OCI-M2 (cell line): ENCODE results near the gene ME3.

Experiments
- DNase-seq: peaks from one replicate; lab custom pipeline; 2025; ENCODE audit not compliant: unreplicated experiment; lab: John Stamatoyannopoulos, UW

Gene ME3

DNA sequence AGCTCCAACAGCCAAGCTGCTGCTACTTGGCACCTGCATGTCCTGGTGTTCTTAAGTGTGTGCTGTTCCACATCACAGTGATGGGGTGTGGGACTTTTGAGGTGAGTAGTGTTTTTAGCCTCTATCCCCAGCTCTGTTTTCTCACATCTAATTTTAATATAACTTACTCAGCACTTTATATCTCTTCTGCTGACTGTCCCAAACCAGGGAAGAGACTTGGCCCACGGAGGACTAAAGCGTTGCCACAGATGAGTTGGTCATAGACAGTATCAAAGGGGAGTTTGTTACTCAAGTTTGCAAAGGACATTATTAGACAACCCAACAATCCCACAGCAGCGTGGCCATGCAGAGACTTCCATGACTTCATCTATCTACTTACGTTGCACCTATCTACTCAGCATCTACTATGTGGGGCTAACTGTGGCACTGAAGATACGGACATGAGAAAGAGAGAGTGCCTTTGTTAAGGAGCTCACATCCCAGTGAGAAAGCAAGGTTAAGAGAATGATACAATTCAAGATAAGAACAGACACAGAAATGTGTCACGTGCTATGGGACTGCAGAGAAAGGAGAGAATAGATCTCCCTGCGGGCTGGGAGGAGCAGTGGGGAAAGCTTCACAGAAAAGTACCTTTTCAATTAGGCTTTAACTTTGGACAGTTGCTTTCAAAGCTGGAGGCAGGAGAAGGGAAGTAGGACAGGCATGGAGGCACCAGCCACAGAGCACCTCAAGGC lies 82.4 kb downstream of the ME3 start:
- no peak for DNase-seq

DNA sequence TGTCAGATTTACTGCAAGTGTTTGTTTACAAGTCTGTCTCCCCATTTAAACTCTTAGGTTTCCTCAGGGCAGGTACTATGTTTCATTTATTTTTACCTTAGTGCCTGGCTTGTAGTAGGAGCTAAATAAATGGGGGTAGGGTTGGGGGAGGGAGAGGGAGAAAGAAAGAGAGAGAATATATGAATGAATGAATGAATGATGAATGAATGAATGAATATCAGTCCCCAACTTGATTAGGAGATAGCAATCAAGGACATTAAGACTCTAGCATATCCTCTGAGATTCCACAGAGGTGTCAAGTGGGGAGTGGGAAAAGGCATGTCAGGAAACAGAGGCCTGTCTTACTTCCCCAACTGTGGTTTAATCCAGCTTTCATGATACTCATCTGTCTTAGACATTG lies 83.2 kb downstream of the ME3 start:
- DNase-seq = no peak

DNA sequence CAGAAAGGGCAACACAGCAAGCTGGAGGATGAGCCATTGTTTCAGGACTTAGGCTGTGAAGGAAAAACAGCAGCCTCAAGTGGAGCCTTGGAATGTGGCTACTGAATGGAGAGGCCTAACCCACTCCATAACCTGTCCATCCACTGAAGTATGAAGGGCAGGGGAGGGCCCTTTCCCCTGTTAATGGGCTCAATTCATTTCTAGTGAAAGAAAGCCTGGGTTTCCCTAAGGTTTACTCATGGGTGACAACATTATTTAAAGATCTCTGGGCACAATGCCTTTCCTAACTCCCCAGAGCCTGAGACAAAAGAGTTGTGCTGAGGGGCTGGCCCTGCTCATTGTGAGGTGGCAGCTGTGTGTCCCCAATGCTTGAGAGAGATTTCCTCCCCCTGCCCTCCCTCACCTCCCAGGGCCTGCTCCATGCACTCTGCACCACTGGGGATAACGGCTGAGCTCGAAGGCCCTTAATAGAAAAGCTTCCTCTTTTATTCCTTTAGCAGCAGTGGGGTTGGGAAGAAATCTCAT lies 83.8 kb downstream of the ME3 start:
- DNase-seq = no peak

DNA sequence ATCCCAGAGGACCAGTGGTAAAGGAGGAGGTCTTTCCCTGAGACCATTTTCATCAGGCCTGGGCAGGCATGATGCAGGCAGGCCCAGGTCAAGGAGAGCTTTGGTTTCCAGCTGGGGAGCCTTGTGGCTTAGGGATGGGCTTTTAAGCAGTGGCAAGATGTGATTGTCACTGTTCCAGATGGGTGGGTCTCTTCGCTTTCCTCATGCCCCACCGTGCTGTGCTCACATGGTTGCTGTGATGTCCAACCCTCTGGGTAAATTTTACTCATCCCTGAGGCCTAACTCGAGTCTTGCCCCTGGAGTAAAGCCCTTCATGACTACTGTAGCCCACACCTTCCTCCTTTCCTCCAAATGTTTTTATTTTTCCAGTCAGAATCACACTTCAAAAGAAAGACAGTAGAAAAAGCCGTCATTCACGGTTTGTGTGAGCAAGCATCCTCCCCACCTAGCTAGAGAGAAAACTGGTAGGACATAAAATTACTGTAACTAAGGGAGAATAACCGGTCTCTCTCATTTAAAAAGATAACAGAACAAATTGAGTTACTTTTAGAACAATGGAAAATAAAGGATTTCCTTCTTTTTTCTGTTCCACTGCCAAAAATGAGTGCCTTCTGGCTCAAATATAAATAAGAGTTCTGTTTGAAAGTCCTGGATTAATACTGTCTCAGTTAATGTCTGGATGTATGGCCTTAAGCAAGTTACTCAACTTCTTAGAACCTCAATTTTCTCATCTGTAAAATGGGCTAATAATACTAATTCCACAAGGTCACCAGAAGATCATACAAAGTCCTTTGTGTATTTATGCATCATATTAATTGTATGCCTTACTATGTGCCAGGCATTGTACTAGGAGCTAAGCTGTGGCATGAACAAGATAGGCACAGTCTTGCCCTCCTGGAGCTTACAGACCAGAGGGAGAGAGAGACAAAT lies 84.9 kb downstream of the ME3 start:
- DNase-seq = no peak

DNA sequence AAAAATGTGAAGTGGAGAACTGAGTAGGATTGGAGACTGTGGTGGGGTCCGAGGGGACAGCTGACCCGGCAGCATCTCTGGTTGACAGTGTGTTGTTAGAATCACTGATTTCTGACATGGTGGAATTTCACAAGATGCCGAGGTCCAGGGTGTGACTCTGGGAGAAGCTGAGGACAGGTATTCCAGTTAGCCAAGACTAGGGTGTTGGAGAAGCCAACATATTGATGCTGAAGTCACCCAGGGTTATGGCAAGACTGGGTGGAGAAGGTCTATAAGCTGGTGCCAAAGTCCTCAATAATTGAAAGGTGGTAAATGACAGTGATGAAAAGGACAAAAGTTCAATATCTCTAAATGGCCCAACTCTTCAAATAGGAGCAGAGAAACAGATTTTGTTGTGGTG lies 86.1 kb downstream of the ME3 start:
- DNase-seq = no peak

DNA sequence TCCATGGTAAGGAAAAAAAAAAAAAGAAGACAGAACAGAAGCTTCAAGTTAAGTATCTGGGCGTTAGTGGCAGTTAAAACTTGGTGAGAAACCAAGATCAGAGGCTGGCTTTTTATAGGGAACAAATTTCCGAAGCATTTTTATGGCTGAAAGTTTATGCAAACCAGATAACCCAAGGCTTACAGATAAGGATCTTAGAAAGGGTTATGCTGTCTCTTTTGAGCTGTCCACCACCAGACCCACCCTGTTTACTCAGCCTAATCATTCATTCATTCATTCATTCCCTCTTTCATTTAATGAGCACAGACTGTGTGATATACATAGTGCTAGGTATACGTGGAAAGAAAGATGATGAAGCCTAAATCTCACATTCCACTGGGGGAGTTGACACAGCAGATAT lies 89.5 kb downstream of the ME3 start:
- DNase-seq = no peak

DNA sequence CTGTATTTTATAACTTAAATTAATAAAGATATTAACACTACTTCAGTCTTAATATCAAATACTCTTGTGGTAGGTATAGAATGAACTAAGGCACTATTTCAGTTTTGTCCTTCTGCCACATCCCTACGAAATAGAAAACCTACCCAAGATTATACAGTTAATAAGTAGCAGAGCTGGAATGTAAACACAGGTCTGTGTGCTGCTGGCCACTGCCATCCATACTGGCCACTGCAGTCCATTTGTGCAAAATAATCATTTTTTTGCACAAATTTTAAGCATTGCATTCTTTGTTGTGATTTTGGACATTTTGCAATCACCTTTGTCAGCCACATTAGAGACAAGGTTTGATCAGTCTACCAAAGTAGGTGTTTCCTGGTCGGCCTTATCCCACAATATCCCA lies 91.9 kb downstream of the ME3 start:
- DNase-seq = no peak

DNA sequence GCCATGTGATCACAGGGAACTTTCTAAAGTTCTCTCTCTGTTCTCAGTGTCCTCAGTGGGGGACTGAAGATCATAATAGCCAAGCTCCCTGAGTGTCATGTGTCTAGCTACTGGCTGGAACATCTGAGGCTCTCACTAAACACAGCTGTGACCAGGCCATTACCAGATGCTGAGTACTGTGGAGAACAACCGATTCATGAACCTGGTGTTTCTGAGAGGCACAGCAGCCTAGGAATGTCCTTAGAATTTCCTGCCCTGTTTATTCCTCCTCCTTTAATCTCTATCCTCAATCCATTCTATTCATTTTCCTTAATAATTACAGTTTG lies 93.0 kb downstream of the ME3 start:
- DNase-seq = no peak

DNA sequence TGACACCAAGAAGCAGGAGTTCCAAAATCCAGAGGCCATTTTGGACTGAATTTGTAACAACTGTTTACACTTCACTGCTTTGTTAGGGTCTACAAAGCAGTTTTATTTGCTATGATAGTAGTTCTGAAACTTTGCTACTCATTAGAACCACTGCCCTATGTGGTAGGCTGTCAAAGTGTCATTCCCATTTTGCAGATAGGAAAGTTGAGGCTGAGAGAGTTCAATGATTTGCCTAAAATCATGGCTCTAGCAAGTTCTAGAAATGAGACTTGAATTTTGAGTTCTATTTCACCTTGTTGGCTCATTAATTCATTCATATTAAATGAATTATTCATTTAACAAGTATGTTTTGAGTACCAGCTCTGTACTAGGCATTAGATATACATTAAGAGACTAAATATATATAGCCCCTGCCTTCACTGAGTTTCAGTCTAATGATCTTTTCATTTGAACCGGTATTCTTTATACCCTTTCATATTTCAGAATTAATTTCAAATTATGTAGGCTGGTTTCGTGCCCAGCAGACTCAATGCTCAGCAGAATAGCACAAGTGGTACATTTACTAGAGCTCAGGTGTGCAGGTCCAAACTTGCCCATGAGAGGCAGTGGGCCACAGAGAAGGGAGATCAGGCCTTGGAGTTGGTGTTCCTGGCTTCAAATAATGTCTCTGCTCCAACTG lies 93.5 kb downstream of the ME3 start:
- DNase-seq = no peak

DNA sequence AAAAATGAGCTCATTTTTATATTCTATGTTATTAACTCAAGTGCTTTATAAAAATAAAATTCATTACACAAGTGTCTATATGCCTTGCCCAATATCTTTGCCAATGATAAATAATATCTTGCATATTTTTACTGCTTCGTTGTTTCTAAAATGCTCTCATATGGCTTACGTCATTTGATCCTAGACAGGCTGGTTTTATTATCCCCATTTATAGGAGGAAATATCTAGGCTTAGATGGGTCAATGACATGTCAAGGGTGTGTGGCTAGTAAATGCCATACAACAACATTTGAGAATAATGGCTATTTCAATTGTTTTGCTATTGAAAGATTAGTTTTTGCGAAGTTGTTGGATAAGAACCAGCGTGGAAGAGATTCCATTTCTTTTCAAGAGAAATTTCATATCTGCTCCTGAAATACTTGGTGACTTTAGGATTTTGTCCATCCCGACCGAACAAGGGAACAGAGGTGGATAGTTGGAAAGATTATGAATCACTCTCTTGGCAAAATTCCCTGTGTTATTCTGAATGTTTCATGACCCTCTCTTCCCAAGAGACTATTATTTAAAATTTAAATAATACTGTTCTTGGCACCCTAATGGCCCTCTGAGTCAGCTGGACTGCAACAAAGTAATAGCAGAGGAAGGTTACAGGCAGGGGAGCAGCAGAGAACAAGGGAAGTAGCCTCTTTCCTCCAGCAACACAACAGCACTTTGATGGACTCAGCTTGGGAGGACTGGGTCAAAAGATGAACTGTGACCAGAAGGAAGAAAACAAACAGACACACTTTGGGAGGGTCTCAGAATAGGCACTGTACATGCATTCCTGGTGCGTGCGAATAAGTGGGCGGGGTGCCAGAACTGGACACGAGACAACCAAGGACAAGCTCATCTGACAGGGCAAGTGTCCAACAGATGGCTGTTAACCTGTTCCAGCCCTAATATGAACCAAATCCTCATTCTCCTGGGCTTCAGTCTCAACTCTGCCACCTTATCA lies 94.5 kb downstream of the ME3 start:
- DNase-seq = no peak

DNA sequence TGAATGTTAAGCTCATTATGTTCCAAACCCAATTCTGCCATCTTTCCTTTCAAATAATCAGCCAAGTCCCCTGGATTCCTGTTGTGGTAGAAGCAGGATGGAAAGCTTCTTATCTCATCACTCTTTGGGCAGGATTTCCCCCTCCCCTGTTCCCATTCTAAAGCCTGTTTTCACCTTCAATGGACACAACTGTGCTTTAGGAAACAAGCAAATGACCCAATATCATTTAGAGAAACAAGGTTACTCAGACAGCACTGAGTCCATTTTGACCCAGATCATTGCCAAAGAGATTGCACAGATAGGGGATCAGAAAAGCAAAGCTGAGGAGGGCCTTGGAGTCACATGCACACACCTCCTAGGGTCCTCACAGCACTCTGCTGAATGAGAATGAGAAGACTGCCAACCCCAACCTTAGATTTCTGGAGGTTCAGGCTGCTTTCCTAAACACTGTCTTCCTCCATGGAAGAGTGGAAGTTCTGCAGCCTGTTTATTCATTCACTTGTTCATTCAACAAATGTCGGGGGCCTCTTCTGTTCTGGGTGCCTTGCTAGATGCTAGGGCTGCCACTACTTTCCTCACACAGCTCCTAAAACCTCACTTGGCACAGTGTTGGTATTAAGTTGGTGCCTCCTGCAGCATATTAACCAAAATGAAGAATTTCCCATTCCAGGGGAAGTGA lies 95.3 kb downstream of the ME3 start:
- DNase-seq = no peak

DNA sequence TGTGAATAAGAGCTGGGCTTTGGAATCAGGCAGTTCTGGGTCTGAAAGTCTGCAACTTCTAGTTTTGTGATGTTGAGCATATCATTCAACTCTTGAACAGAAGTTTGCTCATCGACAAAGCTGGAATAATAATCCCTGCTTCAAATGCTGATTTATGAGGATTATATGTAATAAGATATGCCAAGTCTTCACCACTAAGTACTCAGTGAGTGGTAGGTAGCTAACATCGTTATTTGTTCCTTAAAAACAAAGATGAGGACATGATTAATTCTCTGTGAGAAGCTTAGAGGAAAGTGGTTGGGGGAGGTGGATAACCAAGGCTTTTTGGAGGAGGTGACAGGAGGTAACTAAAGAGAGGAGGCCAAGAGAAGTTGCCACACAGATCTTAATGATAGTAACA lies 96.5 kb downstream of the ME3 start:
- DNase-seq = no peak

DNA sequence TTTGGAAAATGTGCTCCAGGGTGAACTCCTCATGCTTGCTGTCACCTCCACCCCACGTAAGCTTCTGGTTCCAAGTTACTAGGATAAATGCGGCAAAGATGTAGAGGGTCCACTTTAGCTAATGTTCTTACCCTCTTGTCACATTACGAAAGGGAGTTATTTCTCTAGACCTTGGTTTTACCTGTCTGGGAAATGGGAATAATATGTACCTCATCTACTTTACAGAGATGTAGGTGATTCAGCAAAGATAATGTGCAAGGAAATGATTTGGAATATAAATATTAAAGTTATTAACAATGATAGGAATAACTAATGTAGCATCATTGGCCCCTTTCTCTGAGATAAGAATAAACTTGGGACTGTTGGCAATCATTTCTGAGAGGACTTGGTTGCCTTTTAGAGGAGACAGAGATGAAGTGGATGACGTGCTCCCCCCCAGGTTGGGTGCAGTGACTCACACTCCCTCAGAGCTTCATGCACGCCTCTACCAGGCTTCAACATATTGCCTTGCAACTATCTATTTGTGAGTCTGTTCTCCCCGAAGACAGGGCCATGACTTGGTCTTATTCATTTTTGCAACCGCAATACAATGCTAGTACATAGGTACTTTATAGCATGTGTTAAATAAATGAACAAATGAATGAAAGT lies 97.1 kb downstream of the ME3 start:
- DNase-seq = no peak

DNA sequence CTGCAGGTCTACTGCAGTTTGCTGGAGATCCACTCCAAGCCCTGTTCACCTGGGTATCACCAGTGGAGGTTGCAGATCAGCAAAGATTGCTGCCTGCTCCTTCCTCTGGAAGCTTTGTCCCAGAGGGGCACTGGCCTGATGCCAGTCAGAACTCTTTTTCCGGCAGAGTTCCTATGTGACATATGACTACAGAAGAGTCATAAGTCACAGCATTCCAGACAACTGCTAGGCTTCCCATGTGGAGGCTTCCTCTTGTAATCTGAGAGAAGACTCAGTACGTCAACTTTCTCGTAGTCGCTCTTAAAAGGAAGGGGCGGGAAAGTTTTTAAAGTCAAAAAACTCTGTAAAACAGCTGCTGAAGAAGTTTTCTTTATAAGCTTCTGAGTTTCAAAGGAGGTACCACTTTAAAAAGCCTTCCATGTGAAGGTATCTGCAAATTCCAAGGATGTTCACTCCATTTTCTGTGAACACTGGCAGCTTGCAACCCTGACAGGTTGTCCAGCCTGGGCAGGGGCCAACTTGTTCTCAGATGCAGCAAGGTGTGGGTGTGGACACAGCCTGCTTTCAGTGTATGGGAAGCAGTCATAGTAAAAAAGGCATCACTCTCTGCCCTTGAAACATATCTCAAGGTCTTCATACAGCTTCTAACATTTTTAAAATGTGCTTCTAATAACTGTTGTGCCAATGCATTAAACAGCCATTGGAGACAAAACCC lies 97.8 kb downstream of the ME3 start:
- no peak for DNase-seq

DNA sequence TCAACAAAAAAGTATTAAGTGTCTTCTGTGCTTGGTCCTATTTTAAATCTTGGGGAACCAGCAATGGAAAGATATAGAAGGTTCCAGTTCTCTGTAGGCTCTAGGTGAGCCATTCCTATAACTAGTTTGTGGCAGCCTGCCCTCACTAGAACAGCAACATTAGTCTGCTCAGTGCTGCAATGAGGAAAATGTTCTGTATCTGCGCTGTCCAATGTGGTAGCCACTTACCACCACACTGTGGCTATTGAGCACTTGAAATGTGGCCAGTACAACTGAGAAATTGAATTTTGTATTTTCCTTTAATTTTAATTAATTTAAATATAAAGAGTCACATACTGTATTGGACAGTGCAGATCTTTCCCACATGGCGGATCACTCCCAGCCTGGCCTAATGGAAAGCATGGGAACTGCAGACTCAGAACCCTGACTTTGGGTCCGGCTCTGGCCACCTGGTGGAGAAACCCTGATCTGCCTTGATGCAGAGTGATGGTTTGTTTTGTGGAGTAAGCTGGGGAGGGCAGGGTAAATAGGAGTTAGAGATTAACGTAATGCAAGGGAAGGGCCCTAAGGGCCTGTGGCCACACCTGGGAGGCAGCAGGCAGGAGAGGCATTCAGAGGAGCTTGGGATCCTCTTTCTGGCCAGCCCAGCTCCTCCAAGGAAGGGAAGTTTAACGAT lies 101.0 kb downstream of the ME3 start:
- no peak for DNase-seq

DNA sequence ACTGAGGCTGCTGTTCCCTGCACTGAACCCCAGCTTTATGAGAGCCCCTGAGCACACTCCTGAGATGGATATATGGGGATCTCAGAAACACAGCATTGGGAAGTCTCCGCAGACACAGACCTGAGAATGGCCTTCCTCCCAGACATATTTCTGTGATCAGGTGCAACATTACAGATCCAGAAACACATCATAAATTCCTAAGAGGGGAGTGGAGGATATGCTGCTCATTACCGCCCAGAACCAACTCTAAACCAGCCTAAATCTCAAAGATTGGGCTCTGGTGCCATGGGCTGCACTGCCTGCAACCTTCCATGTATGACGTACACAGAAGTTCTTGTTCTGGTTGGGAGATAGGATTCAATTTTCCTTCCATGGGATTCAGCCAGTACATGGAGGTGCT lies 102.0 kb downstream of the ME3 start:
- no peak for DNase-seq

DNA sequence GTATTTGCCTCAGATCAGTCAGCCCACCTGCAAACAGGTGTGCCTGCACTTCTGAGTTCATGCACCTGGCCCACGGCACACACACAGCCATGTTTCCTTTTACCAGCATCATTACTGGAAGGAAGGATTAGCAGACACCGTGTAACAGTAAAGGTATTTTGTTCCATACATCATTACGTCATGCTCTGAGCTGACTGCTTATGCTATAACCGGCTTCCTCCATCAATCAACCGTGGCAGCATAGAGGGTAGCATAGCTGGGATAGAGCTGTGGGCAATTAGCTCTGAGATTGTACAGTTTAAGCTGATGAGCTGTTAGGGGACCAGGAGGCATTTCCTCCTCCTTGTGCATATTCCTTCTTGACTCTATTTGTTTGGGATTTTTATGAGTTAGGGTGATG lies 102.4 kb downstream of the ME3 start:
- DNase-seq = no peak

DNA sequence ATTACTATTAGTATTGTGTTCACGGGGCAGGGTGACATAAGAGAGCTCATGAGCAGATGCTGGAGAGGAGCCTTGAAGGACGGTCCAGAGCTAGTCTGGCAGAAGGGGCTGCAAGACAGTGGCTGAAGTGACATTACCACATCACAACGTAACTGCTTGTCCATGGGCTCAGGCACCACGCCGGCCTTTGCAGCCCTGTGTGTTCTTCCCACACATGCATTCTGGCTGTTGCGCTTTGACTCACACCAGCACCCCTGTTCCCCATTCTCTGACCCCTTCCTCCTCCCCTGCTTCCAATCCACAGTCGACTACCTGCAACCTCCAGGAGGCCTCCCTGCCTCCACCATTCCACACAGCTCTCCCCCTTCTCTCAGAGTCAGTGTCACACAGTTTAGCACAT lies 103.3 kb downstream of the ME3 start:
- no peak for DNase-seq
